Thyroid gland (tissue), 4 donors: ENCODE measurements around the gene TRIM26.

Source experiments
- POLR2A ChIP-seq, 2 donors: fragments of 450-650 bp; IDR thresholded peaks; one replicate each; pipeline ENCODE4 v1.6.1; 2017; ENCODE audit warnings: antibody characterized with exemption in 2 of 2, mild to moderate bottlenecking in 2 of 2, moderate library complexity in 1 of 2
- TF ChIP-seq, protein P1 (sequence below), 6 experiments: fragments of 200-600 bp in 3 of 6; fragments of 450-650 bp in 3 of 6; sonication (generic) in 3 of 6; IDR thresholded peaks; one replicate each; pipeline ENCODE4 v1.5.1; 2016 to 2019; ENCODE audit warnings: antibody characterized with exemption in 6 of 6, mild to moderate bottlenecking in 2 of 6, inconsistent platforms in 1 of 6, moderate library complexity in 1 of 6

DNA sequence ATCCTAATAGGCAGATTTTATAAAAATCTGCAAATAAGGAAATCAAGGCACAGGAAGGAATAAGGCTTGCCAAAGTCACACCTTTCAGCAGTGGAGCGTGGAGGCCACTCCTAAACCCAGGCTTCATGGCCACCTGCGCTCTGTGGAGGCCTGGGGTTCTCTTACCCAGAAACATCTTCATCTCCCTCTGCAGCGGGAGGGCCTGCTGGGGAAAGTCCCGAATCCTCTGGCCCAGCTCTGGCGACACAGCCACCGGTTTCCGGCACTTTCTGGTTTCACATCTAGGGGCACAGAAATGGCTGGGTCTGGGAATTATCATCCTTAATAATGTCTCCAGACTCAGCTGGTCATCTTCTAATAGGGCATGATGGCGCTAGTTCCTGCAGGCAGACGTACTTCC is 56.4 kb downstream of the TRIM26 start:
- TF ChIP-seq, protein P1, sequence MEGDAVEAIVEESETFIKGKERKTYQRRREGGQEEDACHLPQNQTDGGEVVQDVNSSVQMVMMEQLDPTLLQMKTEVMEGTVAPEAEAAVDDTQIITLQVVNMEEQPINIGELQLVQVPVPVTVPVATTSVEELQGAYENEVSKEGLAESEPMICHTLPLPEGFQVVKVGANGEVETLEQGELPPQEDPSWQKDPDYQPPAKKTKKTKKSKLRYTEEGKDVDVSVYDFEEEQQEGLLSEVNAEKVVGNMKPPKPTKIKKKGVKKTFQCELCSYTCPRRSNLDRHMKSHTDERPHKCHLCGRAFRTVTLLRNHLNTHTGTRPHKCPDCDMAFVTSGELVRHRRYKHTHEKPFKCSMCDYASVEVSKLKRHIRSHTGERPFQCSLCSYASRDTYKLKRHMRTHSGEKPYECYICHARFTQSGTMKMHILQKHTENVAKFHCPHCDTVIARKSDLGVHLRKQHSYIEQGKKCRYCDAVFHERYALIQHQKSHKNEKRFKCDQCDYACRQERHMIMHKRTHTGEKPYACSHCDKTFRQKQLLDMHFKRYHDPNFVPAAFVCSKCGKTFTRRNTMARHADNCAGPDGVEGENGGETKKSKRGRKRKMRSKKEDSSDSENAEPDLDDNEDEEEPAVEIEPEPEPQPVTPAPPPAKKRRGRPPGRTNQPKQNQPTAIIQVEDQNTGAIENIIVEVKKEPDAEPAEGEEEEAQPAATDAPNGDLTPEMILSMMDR (IDR thresholded peaks at IDR 0.05), result no peak
- no peak for TF ChIP-seq POLR2A (IDR thresholded peaks at IDR 0.05)
